ENCODE data around the gene ANKRD44.
A peak's percentile ranks its signal among the peaks of the same experiment; 100 is the strongest.

Gene ANKRD44

DNA sequence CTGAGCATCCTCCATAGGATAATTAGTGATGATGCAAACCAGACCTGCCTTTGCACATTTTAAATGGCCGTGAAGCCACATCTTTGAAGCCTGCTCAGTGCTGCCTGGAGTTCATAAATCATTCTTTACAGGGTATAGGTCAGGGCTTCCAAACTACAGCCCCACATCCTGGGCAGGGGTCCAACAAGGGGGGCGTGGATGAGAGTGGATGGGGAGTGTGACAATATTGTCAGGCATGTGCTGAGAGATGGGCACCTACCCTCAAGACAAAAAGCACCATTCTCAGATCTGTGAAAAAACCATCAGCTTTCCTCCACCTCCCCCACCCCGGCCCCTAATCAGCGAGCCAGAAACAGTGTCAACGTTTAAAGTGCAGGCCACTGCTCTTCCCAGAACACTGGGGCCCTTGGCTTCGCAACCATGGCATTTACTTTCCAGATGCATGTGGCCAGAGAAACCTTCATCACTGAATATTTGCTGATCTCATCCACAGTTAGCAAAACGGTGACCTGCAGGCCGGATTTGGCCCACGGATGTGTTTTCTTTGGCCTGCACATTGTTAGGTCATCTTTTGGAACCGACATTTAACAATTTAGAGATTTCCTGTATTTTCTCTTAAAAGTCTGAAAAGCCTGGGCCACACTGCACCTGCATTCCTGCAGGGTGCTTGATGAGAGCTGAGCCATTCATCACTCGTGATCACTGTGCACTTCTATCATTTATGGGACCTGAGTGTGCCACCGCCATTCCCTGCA, 130.7 kb downstream of the ANKRD44 start:
- DNase-seq (ENCODE audit: low read depth in 2 of 2): no peak

DNA sequence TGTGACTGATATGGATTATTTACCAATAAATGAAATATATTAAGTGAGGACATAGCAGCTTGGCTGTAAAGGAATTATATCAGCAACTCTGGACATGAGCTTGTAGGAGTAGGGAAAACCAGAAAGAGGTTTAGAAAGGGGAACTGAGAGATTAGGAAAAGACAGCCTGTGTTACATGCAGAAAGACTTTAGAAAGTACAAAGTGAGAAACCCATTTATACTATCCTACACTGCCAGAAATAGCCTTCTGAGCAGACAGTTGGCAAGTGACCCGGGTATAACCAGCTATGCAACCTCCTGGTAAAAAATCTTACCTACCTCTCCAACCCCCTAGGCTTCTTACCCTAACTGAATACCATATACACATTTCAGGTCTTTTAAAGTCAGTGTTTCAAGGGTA, 134.1 kb downstream of the ANKRD44 start:
- no peak for DNase-seq (ENCODE audit: low read depth in 2 of 2)

DNA sequence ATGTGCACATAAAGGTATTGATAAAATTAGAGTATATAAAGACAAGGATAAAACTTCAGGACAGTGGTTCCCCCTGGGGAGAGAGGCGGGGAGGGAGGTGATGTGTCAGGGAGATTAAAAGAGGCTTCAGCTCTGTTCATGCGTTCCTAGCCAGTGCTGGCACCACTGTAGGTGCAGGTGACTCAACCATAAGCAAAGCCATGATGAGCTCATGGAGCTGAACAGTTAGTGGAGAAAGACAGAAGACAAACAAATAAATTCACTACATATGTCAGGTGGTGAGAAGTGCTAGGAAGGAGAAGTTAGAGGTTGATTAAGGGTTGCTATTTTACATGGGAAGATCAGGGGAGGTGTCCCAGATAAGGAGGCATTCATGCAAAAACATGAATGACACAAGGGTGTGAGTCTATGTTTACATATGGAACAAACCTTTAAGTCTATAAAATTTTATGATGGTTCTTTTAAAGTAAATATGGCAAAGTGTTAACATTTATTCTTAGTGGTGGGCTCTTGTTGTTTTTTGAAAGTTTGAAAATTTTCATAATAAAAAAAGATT, 136.0 kb downstream of the ANKRD44 start:
- DNase-seq (ENCODE audit: low read depth in 2 of 2): no peak

DNA sequence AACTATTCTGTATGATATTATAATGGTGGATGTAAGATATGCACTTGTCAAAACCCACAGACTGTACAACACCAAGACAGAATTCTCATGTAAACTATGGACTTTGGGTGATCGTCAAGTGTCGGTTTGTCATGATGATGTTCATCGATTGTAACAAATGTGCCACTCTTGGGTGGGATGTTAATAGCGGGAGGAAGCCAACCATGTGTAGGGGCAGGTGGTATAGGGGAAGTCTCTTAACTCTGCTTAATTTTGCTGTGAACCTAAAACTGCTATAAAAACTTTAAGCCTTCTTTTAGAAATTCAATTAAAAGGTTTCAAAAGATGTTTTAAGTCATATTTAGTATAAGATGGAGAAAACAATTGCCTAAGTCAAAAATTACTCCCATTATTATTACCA, 139.0 kb downstream of the ANKRD44 start:
- no peak for DNase-seq (ENCODE audit: low read depth in 2 of 2)

DNA sequence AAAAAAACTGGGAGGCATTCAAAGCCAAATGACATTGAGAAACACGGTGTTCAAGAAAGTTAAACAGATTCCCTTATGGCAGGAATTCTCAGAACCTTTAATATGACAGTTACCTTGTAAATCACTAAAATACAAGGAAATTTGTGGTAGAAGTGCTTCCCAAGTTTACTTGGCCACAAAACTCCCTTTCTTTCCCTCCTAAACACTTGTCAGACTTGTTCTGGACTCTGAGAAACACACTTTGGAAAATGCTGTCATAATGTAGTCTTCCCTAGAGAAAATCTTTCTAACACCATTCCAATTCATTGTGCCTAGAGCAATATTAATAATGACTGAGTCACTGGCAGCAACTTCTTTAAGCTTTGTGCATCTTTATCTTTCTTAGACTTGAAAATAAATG, 140.4 kb downstream of the ANKRD44 start:
- no peak for DNase-seq (ENCODE audit: low read depth in 2 of 2)

DNA sequence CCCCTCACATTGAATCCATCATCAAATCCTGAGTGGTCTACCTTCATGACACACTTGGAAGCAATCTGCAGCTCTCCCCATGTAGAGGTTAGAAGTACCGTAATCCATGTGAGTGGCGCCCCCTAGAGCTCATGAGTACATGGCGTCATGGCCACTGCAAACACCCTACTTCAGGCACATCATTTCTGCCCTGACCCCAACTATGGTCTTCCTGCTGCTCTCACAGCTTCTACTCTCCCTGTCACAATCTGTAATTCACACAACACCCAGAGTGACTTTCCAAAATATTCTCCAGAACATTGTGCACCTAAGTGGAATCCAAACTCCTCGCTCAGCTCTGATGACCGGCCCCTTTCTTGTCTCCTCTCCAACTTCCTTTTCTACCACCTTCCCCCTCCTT, 141.9 kb downstream of the ANKRD44 start:
- DNase-seq (ENCODE audit: low read depth in 2 of 2): peak; percentile 52 to 59

DNA sequence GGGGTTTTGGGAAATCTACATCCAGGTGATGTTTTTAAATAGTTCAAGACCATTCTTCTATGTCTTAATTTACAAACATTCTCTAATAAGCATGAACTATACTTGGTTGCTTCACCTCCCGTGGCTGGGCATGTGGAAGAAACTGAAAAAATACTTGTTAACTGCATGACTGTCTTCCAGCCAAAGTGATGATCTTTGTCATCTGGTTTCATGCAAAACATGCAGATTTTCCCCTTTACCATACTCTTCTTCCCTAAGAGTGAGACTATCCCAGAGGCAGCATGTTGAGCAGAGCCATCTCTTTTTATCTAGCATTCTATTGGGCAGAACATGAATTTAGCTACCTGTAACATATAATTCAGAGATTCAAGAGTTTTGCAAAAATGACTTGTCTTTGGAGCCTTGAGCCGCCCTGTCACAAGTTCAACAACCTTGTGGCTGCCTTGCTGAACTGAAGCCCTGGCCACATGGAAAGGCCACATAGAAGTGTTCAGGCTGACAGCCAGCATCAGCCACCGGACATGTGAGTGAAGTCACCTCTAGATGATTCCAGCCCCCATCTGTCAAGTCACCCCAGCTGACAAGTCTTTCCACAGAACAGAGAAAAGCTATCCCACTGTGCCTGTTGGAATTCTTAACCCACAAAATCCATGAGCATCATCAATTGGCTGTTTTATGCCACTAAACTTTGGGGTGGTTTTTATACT, 142.8 kb downstream of the ANKRD44 start:
- DNase-seq (ENCODE audit: low read depth in 2 of 2): no peak

DNA sequence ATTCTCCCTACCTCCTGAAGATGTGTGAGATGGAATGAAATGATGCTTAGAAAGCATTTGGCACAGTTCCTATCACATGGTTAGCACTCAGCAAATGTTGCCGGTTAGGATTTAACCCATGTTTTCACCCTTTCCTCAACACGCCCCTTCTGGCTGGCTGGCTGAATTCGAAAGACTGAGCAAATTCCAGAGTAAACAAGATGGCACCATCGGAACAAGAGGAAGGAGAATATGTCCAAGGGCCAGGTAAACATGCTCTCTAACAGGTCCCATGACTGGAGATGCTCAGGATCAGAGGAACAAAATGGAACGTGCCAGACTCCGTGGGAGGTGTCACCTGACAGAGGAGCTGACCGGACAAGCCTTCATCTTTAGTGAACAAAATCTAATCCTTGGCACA, 145.6 kb downstream of the ANKRD44 start:
- DNase-seq (ENCODE audit: low read depth in 2 of 2): no peak

DNA sequence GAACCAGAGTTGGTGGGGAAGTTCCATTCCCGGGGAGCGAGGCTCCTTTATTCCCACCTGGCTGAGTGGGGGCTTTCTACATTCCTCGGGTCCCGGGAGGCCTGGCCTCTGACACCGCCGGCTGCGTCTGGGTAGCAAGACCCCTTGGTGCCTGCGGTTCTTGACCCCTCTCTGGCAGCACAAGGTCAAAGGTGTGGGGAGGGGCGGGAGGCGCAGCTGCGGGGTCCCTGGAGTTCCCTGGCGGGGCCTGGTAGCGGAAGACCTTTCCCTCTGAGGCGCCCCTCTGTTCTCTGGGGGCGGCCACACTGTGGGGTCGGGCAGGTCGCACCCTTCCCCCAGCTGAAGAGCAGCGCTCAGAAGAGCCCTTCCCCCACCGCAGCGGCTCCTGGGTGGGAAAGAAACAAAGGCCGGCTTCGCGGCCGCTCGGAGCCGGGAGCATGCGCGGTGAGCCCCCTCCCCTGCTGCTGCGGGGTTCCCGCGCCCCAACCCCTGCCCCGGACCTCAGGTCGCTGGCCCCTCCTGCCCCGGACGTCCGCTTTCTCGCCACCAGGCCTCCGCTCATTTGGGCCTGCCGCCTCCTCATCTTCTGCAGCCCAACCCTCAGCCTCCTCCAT, 146.3 kb downstream of the ANKRD44 start:
- no peak for DNase-seq (ENCODE audit: low read depth in 2 of 2)

DNA sequence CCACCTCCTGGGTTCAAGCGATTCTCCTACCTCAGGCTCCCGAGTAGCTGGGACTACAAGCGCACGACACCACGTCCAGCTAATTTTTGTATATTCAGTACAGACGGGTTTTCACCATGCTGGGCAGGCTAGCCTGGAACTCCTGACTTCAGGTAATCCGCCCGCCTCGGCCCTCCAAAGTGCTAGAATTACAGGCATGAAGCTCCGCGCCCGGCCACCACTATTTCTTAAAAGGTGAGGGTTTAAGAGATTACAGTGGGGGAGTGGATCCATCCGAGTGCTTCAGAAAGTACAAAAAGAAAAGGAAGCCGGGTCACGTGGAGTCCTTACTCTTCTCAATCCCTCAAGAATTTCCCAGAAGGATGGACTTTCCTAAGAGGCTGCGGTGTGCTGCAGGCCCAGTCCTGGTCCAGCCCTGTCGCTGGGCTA, 146.9 kb downstream of the ANKRD44 start:
- DNase-seq (ENCODE audit: low read depth in 2 of 2): no peak

DNA sequence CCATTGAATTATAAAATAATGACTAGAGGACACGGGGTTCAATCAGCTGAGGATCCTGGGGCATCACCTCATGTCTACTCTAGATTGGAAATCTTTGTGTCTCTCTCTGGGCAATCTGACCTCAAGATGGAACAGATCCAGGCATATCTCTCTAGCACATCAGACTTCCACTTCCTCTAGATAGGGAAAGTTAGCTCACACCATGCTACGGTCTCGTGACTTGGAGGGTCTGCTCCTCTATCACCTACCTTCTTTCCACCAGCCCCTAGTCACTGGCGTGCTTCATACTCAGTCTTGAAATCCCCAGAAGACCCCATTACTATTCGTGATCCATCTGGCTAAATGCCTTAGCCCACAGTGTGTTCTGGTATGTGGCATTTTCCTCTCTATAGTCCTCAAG, 148.8 kb downstream of the ANKRD44 start:
- DNase-seq (ENCODE audit: low read depth in 2 of 2): no peak

DNA sequence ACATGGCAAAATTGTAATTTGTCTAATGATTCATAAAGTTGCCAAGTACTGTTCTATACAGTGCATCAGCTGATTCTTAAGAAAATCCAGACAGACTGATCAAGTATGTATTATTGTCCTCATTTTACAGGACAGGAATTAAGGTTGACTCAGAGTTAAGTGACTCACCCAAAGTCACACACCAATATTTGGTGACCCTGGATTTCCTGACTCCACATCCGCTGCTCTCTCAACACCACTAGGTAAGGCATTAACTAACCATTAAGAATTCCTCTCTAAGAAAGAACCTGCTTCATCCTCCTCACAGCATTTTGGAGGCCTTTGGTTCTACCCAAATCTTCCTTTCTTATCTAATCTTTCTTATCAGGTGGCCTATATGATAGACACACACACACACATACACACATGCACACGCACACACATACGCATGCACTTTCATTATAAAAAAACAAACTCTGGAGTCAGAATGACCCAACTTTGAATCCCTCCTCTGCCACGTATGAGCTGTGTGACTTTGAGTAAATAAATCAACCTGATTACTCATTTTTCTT, 150.8 kb downstream of the ANKRD44 start:
- DNase-seq (ENCODE audit: low read depth in 2 of 2): no peak

DNA sequence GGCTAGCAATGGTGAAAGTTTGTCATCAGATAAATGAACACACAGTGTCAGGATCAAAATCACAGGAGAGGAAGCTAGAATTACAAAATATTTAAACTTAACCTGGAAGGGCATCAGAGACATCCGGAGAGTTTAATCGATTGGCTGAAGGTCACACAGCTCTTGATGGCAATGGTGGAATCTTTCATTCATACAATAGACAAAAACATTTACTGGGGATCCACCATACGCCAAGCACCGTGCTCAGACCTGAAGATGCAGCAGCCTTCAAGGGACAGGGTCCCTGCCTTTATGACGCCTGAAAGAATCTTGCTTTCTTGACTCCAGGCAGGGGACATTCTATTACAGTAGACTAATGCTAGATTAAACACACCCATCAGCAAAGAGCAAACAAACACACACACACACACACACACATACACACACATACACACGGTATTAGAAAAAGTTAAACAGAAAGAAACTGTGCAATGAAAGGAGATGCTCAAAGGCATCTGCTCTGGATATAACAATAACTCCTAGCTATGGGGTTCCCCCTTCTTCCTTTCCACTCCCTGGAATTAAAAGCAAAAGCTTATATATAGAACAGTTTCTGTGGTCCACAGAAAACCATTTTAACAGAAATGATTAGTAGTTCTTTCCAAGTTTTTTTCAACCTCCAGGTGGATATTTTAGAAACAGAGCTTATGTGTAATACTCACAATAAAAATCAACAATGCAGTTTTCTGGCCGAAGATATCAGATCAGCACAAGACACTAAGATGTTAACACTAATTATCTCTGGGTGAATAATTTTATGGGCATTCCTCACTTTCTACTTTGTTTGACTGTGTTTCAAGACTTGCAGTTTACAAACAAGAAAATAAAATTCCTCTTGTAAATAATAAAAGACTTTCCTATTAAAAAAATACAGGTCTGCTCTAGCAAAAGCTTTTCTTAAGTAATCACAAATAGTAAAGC, 151.7 kb downstream of the ANKRD44 start:
- DNase-seq (ENCODE audit: low read depth in 2 of 2): no peak

DNA sequence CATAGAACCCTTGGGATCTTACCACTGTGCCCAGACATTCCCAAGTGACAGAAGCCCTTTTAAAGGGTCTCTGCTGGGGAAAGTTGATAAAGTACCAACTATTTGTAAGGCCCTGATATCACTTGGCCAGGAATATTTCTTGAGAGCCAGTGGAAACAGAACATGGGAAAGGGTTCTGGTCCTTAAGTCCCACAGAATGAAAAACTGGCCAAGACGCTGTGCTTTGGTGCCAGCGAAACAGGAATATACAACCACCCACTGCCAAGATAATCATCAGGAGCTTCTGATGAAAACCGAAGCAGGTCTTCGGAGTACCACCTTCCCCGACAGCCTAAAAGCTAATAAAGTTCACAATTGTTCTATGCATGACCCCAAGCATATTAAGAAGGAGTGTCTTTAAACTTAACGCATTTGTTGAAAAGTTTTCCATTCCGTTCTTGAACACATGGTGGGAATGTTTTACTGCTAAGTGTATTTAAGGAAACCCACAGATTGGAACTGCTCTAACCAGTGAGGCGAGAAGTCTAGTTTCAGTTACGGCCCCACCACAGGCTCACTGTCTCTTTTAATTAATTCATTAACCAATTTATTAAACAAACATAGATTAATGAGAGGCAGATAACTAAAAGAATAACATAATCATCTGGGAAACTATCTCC, 152.6 kb downstream of the ANKRD44 start:
- no peak for DNase-seq (ENCODE audit: low read depth in 2 of 2)

DNA sequence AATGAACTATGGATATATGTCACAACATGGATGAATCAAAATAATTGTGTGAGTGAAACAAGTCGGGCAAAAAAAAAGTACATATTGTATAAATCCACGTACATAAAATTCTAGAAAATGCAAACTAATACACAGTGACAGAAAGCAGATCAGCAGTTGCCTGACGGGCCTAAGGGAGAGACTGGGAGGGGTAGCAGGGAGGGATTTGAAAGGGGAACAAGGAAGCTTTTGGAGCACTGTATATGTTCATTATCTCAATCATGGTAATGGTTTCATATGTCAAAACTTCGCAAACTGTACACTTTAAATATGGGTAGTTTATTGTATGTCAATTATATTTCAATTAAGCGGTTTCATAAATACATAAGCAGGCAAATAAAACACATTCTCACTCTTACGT, 153.8 kb downstream of the ANKRD44 start:
- DNase-seq (ENCODE audit: low read depth in 2 of 2): no peak

DNA sequence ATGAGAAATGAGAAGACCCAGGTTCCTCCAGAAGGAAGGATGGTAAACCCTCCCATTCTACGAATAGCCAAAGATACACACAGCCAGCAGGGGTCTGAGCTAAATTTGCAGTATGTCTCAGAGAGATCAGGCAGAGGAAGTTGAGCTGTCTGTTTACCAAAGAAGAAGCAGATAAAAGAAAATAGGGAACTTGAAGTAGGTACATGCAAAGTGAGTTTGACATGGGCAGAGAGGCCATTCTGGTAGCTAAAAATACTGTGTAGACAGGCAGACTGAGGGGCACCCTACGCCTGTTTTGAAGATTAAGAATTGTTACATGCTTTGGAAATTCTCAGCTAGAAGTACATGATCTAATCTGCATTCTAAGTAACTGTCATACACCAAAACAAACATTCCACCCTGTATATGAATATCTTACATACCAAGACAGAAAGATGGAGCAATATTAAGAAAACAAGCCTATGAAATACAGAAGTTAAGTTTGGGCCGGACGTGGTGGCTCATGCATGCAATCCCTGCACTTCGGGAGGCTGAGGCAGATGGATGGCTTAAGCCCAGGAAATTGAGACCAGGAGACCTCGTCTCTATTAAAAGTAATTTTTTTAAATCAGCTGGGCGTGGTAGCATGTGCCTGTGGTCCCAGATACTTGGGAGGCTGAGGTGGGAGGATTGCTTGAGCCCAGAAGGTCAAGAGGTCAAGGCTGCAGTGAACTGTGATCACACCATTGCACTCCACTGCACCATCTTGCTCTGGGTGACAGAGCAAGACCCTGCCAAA, 157.9 kb downstream of the ANKRD44 start:
- DNase-seq (ENCODE audit: low read depth in 2 of 2): no peak

DNA sequence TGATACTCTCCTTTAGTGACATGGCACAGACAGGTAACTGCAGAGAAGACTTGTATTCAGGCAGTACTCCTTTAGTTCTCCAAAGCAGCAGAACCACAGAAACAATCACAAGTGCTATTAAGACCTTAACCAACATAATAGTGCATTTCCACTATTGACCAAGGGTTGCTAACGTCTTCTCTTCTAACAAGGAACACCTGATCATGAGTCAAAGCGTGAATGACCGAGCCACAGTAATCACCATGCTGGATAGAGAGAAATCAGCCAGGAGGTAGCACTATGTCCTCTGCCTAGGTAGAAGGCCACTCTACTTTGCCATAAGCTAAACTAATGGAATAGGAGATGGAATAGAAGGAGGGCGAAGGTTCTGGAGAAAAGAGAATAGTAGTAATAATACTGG, 161.0 kb downstream of the ANKRD44 start:
- no peak for DNase-seq (ENCODE audit: low read depth in 2 of 2)

DNA sequence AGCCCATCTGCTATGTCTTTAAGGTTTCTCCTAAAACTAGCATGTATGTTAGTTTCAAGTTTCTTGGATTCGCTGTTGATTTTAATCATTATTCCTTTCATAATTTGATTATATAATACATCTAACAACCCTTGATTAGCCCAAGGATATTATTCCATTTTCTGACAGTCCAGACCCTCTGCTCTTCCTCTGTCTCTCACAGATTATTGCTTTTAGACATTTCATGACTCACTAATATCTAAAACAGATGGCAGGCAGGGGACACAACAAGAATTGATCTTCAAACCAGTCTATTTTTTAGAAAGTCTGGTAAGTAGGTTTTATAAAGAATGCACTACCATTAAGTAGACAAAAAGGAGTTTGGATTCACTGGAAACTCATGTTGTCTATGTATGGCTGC, 162.2 kb downstream of the ANKRD44 start:
- DNase-seq (ENCODE audit: low read depth in 2 of 2): no peak

DNA sequence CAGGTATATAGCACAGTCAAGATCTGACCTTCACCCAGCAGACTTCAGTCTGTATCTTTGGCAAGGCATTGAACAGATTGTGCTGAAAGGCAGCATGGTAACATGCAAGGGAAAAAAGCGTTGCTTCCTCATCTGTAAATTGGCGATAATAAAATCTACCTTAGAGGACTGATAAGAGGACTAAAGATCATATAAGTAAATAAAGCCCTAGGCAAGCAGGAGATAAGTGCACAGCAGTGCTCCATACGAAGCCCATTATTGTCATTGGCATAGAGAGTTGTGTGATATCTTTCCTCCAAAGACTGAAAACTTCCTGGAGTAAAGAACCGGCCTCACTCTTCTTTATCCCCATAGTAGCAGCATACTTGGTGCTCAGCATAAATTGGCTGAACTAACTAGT, 162.6 kb downstream of the ANKRD44 start:
- no peak for DNase-seq (ENCODE audit: low read depth in 2 of 2)

DNA sequence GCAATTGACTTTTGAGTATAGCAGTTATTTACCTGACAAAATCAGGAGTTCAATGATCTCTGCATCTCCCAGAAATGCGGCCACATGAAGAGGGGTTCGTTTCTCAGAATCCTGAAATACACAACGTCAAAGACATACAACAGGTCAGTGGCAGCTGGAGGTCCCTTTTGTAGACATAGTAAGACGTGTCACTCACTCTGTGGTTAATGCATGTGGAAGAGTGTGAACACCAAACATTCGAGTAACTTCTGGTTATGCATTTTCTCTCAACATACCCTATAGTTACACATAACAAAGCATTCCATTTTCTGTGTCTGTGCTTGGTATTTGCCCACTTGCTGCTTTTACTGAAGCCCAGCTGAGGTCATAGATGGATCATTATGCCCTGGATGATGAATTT, 163.6 kb downstream of the ANKRD44 start:
- no peak for DNase-seq (ENCODE audit: low read depth in 2 of 2)

Data from activated CD4-positive, alpha-beta T cell treated with anti-CD3 and anti-CD28 coated beads for 24 hours (primary cell).